Transverse colon (tissue), 4 donors: ENCODE data around the gene PCDHGB3. TPM values are rescaled to one million over a fixed set of nuclear protein-coding genes. Genes with fewer than 3 reads are reported as not detected.
"Not testable (repeated sequence)": the region's sequence is repeated elsewhere in the genome, so short reads cannot be mapped to it uniquely, and the experiment has no call there.

ENCODE experiments used
- DNase-seq: peaks from one replicate; pipeline ENCODE4 v3.0.0-alpha.2; 2019
- H3K27ac ChIP-seq, 4 donors: fragments of 200-600 bp; sonication (generic); 2 replicates each; pipeline ENCODE4 v1.5.1; 2016 to 2018; ENCODE audit warnings: inconsistent platforms in 4 of 4
- H3K27me3 ChIP-seq: fragments of 200-600 bp; sonication (generic); 2 replicates; pipeline ENCODE4 v1.5.1; 2017; ENCODE audit warnings: inconsistent platforms
- H3K36me3 ChIP-seq, 4 donors: fragments of 200-600 bp; sonication (generic); 2 replicates each; pipeline ENCODE4 v1.5.1; 2017 to 2019; ENCODE audit warnings: inconsistent platforms in 4 of 4
- H3K4me1 ChIP-seq, 4 donors: fragments of 200-600 bp; sonication (generic); 2 replicates each; pipeline ENCODE4 v1.5.1; 2017 to 2020; ENCODE audit warnings: inconsistent platforms in 4 of 4
- H3K4me3 ChIP-seq, 4 donors: fragments of 200-600 bp; sonication (generic); 1 replicate in 1 of 4; 2 replicates in 3 of 4; pipeline versions ENCODE4 v1.5.1 to v1.6.1; 2017 to 2019; ENCODE audit warnings: inconsistent platforms in 4 of 4
- H3K9me3 ChIP-seq, 2 donors: fragments of 200-600 bp; sonication (generic); 2 replicates each; pipeline ENCODE4 v1.5.1; 2017 to 2019; ENCODE audit warnings: inconsistent platforms in 2 of 2
- EP300 ChIP-seq: sonication (generic); formaldehyde crosslinking; IDR thresholded peaks from one replicate; pipeline ENCODE4 v1.6.1; 2017; ENCODE audit warnings: antibody characterized with exemption, low read depth
- POLR2A ChIP-seq: fragments of 450-650 bp; IDR thresholded peaks from one replicate; pipeline ENCODE4 v1.6.1; 2016; ENCODE audit warnings: antibody characterized with exemption, mild to moderate bottlenecking, moderate library complexity
- POLR2AphosphoS5 ChIP-seq, 3 donors: sonication (generic); formaldehyde crosslinking; IDR thresholded peaks; one replicate each; pipeline ENCODE4 v1.6.1; 2016; ENCODE audit warnings: antibody characterized with exemption in 3 of 3
- WGBS, 2 donors: methylation state at CpG; one replicate each; pipeline ENCODE4 v1.1.5; 2018; ENCODE audit warnings: low coverage in 1 of 2; 5-methylcytosine and 5-hydroxymethylcytosine counted together
- in situ Hi-C, 4 donors: fragments of 200-750 bp; cut with MboI; loops; one replicate each; pipeline versions ENCODE4 v1.15.0 to v1.15.1; 2017; ENCODE audit warnings: low sequenced_read_pairs in 3 of 4, low pct_ligation_motif_present in 1 of 4, low pct_unique_long_range_greater_than_20kb in 1 of 4
- intact Hi-C: fragments of 100-400 bp; cut with DNase I; formaldehyde crosslinking; loops from one replicate; pipeline ENCODE4 v1.15.1; 2023; ENCODE audit warnings: low total_unique reads
- total RNA-seq, 4 donors: library from RNA; depleted of rRNA; stranded (reverse); fragments of >200 nt; gene quantifications; one replicate each; pipeline ENCODE4 v1.1.0, GENCODE V29; 2016
- TF ChIP-seq, protein P1 (sequence below), 5 experiments: fragments of 200-600 bp in 3 of 5; fragments of 450-650 bp in 2 of 5; sonication (generic) in 3 of 5; IDR thresholded peaks; 1 replicate in 2 of 5; 2 replicates in 3 of 5; pipeline ENCODE4 v1.5.1; 2016 to 2017; ENCODE audit warnings: antibody characterized with exemption in 5 of 5, inconsistent platforms in 3 of 5, mild to moderate bottlenecking in 2 of 5, moderate library complexity in 1 of 5

Gene PCDHGB3
- total RNA-seq, 4 donors from 2014 or later, result 1.4 to 3.8 (median 2.6) TPM

DNA sequence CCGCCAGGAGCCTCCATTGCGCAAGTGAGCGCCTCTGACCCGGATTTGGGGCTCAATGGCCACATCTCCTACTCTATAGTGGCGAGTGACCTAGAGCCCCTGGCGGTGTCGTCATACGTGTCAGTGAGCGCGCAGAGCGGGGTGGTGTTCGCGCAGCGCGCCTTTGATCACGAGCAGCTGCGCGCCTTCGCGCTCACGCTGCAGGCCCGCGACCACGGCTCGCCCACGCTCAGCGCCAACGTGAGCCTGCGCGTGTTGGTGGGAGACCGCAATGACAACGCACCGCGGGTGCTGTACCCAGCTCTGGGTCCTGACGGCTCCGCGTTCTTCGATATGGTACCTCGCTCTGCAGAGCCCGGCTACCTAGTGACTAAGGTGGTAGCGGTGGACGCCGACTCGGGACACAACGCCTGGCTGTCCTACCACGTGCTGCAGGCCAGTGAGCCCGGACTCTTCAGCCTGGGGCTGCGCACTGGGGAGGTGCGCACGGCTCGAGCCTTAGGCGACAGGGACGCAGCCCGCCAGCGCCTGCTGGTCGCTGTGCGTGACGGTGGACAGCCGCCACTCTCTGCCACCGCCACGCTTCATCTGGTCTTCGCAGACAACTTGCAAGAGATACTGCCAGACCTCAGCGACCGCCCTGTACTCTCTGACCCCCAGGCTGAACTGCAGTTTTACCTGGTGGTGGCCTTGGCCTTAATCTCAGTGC is 39.7 kb downstream of the PCDHGB3 start:
- H3K36me3 ChIP-seq, result no peaks in the 10 kb centered on the region
- DNase-seq, result no peak
- H3K4me3 ChIP-seq, result no peak overlapping the region
- H3K27me3 ChIP-seq, result peaks cover 23% of the 10 kb centered on the region
- intact Hi-C loops (loop anchor here (10.0 kb wide), 2 partner anchors 115 to 155 kb away; no protein-coding TSS in a partner anchor), in situ Hi-C loops (loop anchor here in 2 of 4 donors (10.0 kb wide), 2 partner anchors 145 to 155 kb away; no protein-coding TSS in a partner anchor)
- H3K9me3 ChIP-seq, result peaks cover 50 to 94% of the 10 kb centered on the region in 2 donors
- no peaks in the 10 kb centered on the region for H3K4me1 ChIP-seq
- no peak overlapping the region for H3K27ac ChIP-seq
- WGBS, 2 donors, result 42 to 66% methylated on average over 4 to 51 of the region's 64 CpGs
- TF ChIP-seq, protein P1, sequence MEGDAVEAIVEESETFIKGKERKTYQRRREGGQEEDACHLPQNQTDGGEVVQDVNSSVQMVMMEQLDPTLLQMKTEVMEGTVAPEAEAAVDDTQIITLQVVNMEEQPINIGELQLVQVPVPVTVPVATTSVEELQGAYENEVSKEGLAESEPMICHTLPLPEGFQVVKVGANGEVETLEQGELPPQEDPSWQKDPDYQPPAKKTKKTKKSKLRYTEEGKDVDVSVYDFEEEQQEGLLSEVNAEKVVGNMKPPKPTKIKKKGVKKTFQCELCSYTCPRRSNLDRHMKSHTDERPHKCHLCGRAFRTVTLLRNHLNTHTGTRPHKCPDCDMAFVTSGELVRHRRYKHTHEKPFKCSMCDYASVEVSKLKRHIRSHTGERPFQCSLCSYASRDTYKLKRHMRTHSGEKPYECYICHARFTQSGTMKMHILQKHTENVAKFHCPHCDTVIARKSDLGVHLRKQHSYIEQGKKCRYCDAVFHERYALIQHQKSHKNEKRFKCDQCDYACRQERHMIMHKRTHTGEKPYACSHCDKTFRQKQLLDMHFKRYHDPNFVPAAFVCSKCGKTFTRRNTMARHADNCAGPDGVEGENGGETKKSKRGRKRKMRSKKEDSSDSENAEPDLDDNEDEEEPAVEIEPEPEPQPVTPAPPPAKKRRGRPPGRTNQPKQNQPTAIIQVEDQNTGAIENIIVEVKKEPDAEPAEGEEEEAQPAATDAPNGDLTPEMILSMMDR (IDR thresholded peaks at IDR 0.05), result no peak
- TF ChIP-seq POLR2AphosphoS5 (IDR thresholded peaks at IDR 0.05), result no peak

GRCh38 chr5:141411575-141411974 is 41.5 kb downstream of the PCDHGB3 start:
- 62 to 76% methylated on average over 3 of the region's 3 CpGs for WGBS, 2 donors
- H3K27me3 ChIP-seq, result peaks cover 19% of the 10 kb centered on the region
- TF ChIP-seq POLR2A (no peak), POLR2AphosphoS5 (IDR thresholded peaks at IDR 0.05) (no peak), EP300 (no peak)
- H3K36me3 ChIP-seq, result no peaks in the 10 kb centered on the region
- peaks cover 49 to 92% of the 10 kb centered on the region in 2 donors for H3K9me3 ChIP-seq
- intact Hi-C loops, result loop anchor here (10.0 kb wide), 1 partner anchor 153 kb away; no protein-coding TSS in a partner anchor
- in situ Hi-C loops, result loop anchor here in 1 of 4 donors (10.0 kb wide), 1 partner anchor 143 kb away; no protein-coding TSS in a partner anchor
- no peak overlapping the region for H3K27ac ChIP-seq
- H3K4me3 ChIP-seq, result no peak overlapping the region
- H3K4me1 ChIP-seq, result no peaks in the 10 kb centered on the region
- no peak for DNase-seq

DNA sequence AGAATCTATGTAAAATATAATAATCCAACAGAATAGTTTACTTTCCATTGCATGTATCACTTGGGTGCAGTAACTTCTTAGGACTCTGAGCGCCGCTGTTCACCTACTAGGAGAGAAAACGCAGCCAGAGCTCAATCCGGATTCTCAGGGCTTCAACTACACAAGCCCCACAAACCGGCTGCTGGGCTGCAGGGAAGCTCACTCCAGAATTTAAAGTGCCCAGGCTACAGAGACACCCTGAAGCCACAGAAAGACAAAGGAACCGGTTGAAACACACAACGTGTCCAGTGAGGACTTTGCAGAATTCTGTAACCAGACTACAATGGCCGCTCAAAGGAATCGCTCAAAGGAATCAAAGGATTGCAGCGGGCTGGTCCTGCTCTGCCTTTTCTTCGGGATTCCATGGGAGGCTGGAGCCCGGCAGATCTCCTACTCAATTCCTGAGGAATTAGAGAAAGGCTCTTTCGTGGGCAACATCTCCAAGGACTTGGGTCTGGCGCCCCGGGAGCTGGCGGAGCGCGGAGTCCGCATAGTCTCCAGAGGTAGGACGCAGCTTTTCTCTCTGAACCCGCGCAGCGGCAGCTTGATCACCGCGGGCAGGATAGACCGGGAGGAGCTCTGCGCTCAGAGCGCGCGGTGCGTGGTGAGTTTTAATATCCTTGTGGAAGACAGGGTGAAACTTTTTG is 43.0 kb downstream of the PCDHGB3 start, which contains the start of gene PCDHGA10:
PCDHGA10 (plus strand) TSS at position 134 of the 686 bp plus-strand sequence; CDS start at position 323, 189 bp downstream.
- 27 to 34% methylated on average over 3 to 31 of the region's 31 CpGs for WGBS, 2 donors
- Histone ChIP-seq H3K4me1 (no peaks in the 10 kb centered on the region), H3K27ac (peak within 1 kb of the TSS in 1 of 4 donors; percentile 2), H3K9me3 (peaks cover 50 to 92% of the 10 kb centered on the region in 2 donors), H3K36me3 (no peaks in the 10 kb centered on the region), H3K4me3 (peak within 1 kb of the TSS in 3 of 4 donors; percentile 16 to 44 (median 18)), H3K27me3 (peaks cover 8% of the 10 kb centered on the region)
- DNase-seq, result peak; percentile 62
- intact Hi-C loops, result loop anchor here (10.0 kb wide), 1 partner anchor 152 kb away; no protein-coding TSS in a partner anchor
- in situ Hi-C loops, result loop anchor here in 1 of 4 donors (10.0 kb wide), 1 partner anchor 142 kb away; no protein-coding TSS in a partner anchor
- TF ChIP-seq EP300, result no peak
- TF ChIP-seq, protein P1 (IDR thresholded peaks at IDR 0.05), result peak; percentile 23 to 54 (median 41)

DNA sequence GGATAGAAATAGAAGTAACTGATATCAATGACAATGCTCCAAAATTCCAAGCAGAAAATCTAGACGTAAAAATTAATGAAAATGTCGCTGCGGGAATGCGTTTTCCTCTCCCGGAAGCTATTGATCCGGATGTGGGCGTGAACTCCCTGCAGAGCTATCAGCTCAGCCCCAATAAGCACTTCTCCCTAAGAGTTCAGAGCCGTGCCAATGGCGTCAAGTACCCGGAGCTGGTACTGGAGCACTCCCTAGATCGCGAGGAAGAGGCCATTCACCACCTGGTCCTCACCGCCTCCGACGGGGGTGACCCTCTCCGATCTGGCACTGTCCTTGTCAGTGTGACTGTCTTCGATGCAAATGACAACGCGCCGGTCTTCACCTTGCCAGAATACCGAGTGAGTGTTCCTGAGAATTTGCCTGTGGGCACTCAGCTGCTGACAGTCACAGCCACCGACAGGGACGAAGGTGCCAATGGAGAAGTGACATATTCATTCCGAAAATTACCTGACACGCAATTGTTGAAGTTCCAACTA is 43.6 kb downstream of the PCDHGB3 start:
- H3K27me3 ChIP-seq, result peaks cover 8% of the 10 kb centered on the region
- H3K27ac ChIP-seq, result peak overlapping the region in 1 of 4 donors; percentile 2
- H3K9me3 ChIP-seq, result peaks cover 55 to 94% of the 10 kb centered on the region in 2 donors
- no peaks in the 10 kb centered on the region for H3K36me3 ChIP-seq
- H3K4me1 ChIP-seq, result no peaks in the 10 kb centered on the region
- 37 to 46% methylated on average over 2 to 25 of the region's 25 CpGs for WGBS, 2 donors
- H3K4me3 ChIP-seq, result peak overlapping the region in 3 of 4 donors; percentile 16 to 44 (median 18)
- in situ Hi-C loops, result loop anchor here in 1 of 4 donors (10.0 kb wide), 1 partner anchor 141 kb away; no protein-coding TSS in a partner anchor
- no peak for DNase-seq
- intact Hi-C loops, result loop anchor here (10.0 kb wide), 1 partner anchor 151 kb away; no protein-coding TSS in a partner anchor
- TF ChIP-seq EP300, result no peak
- TF ChIP-seq, protein P1 (IDR thresholded peaks at IDR 0.05), result no peak
- no peak for TF ChIP-seq POLR2A
- no peak for TF ChIP-seq POLR2AphosphoS5 (IDR thresholded peaks at IDR 0.05)

GRCh38 chr5:141414548-141415274 is 44.7 kb downstream of the PCDHGB3 start:
- not testable (repeated sequence) for H3K4me1 ChIP-seq, H3K4me3 ChIP-seq, DNase-seq, H3K36me3 ChIP-seq, H3K27ac ChIP-seq, H3K27me3 ChIP-seq
- H3K9me3 ChIP-seq, result peaks cover 55 to 94% of the 10 kb centered on the region in 2 donors
- 56% methylated on average over 34 of the region's 46 CpGs; no CpG with 5 or more reads in 1 of the 2 donors for WGBS, 2 donors
- intact Hi-C loops (loop anchor here (10.0 kb wide), 1 partner anchor 150 kb away; no protein-coding TSS in a partner anchor), in situ Hi-C loops (loop anchor here in 1 of 4 donors (10.0 kb wide), 1 partner anchor 140 kb away; no protein-coding TSS in a partner anchor)

- WGBS, 2 donors, result 58 to 69% methylated on average over 3 to 24 of the region's 24 CpGs
- not testable (repeated sequence) for H3K4me3 ChIP-seq, H3K27ac ChIP-seq, H3K36me3 ChIP-seq, DNase-seq, H3K4me1 ChIP-seq, H3K27me3 ChIP-seq
- peaks cover 55 to 94% of the 10 kb centered on the region in 2 donors for H3K9me3 ChIP-seq
- intact Hi-C loops (loop anchor here (10.0 kb wide), 1 partner anchor 150 kb away; no protein-coding TSS in a partner anchor), in situ Hi-C loops (loop anchor here in 1 of 4 donors (10.0 kb wide), 1 partner anchor 140 kb away; no protein-coding TSS in a partner anchor)
These were observed 45.2 kb downstream of the PCDHGB3 start for GRCh38 chr5:141415275-141415618.
